Motor neuron (in vitro differentiated cells): ENCODE data around the gene SRP19. TPM values are rescaled to one million over a fixed set of nuclear protein-coding genes. Genes with fewer than 3 reads are reported as not detected.
A peak's percentile ranks its signal among the peaks of the same experiment; 100 is the strongest.

Experiments
- ATAC-seq, 8 experiments: fragments of 200-7000 bp; cut with Tn5 transposase; replicated peaks in 6 of 8; 2 replicates each; pipeline ENCODE4 v1.8.0; 2021; ENCODE audit warnings: mild to moderate bottlenecking in 8 of 8, moderate library complexity in 8 of 8
- H3K27ac ChIP-seq, 2 donors: fragments of 250-450 bp; sonication (Bioruptor Pico); 2 replicates each; pipeline ENCODE4 v1.9.0; 2021; ENCODE audit warnings: antibody characterized with exemption in 2 of 2, mild to moderate bottlenecking in 2 of 2, moderate library complexity in 1 of 2
- H3K4me1 ChIP-seq, 2 donors: fragments of 250-450 bp; sonication (Bioruptor Pico); replicated peaks in 1 of 2; 2 replicates each; pipeline ENCODE4 v1.6.1; 2021; ENCODE audit warnings: antibody characterized with exemption in 2 of 2, mild to moderate bottlenecking in 2 of 2, moderate library complexity in 1 of 2
- H3K4me3 ChIP-seq, 5 donors: fragments of 250-450 bp; sonication (Bioruptor Pico); 2 replicates each; pipeline ENCODE4 v1.9.0; 2021; ENCODE audit warnings: antibody characterized with exemption in 5 of 5, mild to moderate bottlenecking in 5 of 5, moderate library complexity in 4 of 5
- WGBS, 10 experiments: fragments of 450-650 bp; shearing (Covaris generic); methylation state at CpG; one replicate each; pipeline ENCODE4 v1.0.0; 2022; 5-methylcytosine and 5-hydroxymethylcytosine counted together
- in situ Hi-C, 9 experiments: fragments of 400-800 bp; cut with MboI; loops; one replicate each; pipeline ENCODE4 v1.15.0; 2021; ENCODE audit warnings: low sequenced_read_pairs in 9 of 9, low pct_unique_long_range_greater_than_20kb in 2 of 9; ENCODE audit not compliant: unreplicated experiment in 9 of 9
- total RNA-seq, 8 experiments: library from RNA; unstranded; fragments of 300-600 nt; gene quantifications; 2 replicates each; pipeline versions ENCODE4 v1.2.3 to v1.2.4, GENCODE V29; 2022

The SRP19 gene
- total RNA-seq, 8 experiments from 2014 or later: 61.5 to 116 (median 81.7) TPM

GRCh38 chr5:112910529-112910928 is 49.4 kb downstream of the SRP19 start:
- H3K27ac ChIP-seq: no peak overlapping the region
- peaks cover 7 to 15% of the 10 kb centered on the region in 2 donors for H3K4me1 ChIP-seq
- H3K4me3 ChIP-seq: no peak overlapping the region
- in situ Hi-C loops: no loop called here
- 14 to 60% (median 20%) methylated on average over 1 of the region's 1 CpG; no CpG with 5 or more reads in 7 of the 10 experiments for WGBS, 10 experiments
- ATAC-seq: peak in 4 of 8 experiments; percentile 33 to 78 (median 50)

GRCh38 chr5:112914584-112914983 is 53.5 kb downstream of the SRP19 start:
- Histone ChIP-seq H3K4me1 (peaks cover 7 to 15% of the 10 kb centered on the region in 2 donors), H3K4me3 (no peak overlapping the region), H3K27ac (no peak overlapping the region)
- ATAC-seq: peak in 1 of 8 experiments; percentile 20
- WGBS, 10 experiments: 79 to 100% (median 98%) methylated on average over 1 to 4 of the region's 4 CpGs; no CpG with 5 or more reads in 1 of the 10 experiments
- in situ Hi-C loops: no loop called here

- 0 to 100% (median 29%) methylated on average over 1 of the region's 1 CpG; no CpG with 5 or more reads in 3 of the 10 experiments for WGBS, 10 experiments
- in situ Hi-C loops: no loop called here
- Histone ChIP-seq H3K4me1 (peaks cover 6 to 19% of the 10 kb centered on the region in 2 donors), H3K27ac (no peak overlapping the region), H3K4me3 (no peak overlapping the region)
- no peak for ATAC-seq
Measured at GRCh38 chr5:112915831-112916230, 54.7 kb downstream of the SRP19 start.

GRCh38 chr5:112917453-112917995 is 56.4 kb downstream of the SRP19 start:
- Histone ChIP-seq H3K4me3 (no peak overlapping the region), H3K27ac (no peak overlapping the region), H3K4me1 (peaks cover 0 to 10% of the 10 kb centered on the region in 2 donors)
- in situ Hi-C loops: no loop called here
- 29 to 100% (median 81%) methylated on average over 1 to 2 of the region's 2 CpGs; no CpG with 5 or more reads in 3 of the 10 experiments for WGBS, 10 experiments
- ATAC-seq: peak in 1 of 8 experiments; percentile 19

GRCh38 chr5:112918136-112918535 is 57.0 kb downstream of the SRP19 start:
- Histone ChIP-seq H3K27ac (no peak overlapping the region), H3K4me1 (peaks cover 0 to 10% of the 10 kb centered on the region in 2 donors), H3K4me3 (no peak overlapping the region)
- in situ Hi-C loops: no loop called here
- no peak for ATAC-seq
- 70 to 100% (median 92%) methylated on average over 1 to 3 of the region's 3 CpGs; no CpG with 5 or more reads in 2 of the 10 experiments for WGBS, 10 experiments

- H3K4me1 ChIP-seq: peaks cover 0 to 10% of the 10 kb centered on the region in 2 donors
- H3K27ac ChIP-seq: no peak overlapping the region
- WGBS, 10 experiments: 33 to 88% (median 86%) methylated on average over 1 of the region's 1 CpG; no CpG with 5 or more reads in 5 of the 10 experiments
- ATAC-seq: no peak
- no peak overlapping the region for H3K4me3 ChIP-seq
- in situ Hi-C loops: no loop called here
Measured at GRCh38 chr5:112918679-112919078, 57.6 kb downstream of the SRP19 start.

Other genes with a start within 250 kb of the SRP19 start
- gene APC, start 123.4 kb upstream of the SRP19 start, total RNA-seq: 100 to 1,000 TPM in 1 of 8 experiments, 10 to 100 TPM in 7; 28.6 to 113 (median 53.9) TPM
- gene REEP5, start 60.9 kb downstream of the SRP19 start, total RNA-seq: 100 to 1,000 TPM in 1 of 8 experiments, 10 to 100 TPM in 7; 36.6 to 121 (median 46.7) TPM
- gene DCP2, start 115.5 kb downstream of the SRP19 start, total RNA-seq: 10 to 100 TPM; 19.2 to 87.5 (median 28.0) TPM